PC-3 (cell line): ENCODE data around the gene NDUFC2. TPM values are rescaled to one million over a fixed set of nuclear protein-coding genes. Genes with fewer than 3 reads are reported as not detected.
A peak's percentile ranks its signal among the peaks of the same experiment; 100 is the strongest.

Experiments used
- ATAC-seq: fragments of 200-7000 bp; cut with Tn5 transposase; 2 replicates; pipeline ENCODE4 v1.9.1; 2020; ENCODE audit warnings: mild to moderate bottlenecking, moderate library complexity
- BruUV-seq: library from RNA; stranded (reverse); fragments of 400-500 nt; replicated peaks from 2 replicates; lab custom pipeline; 2021; lab: Mats Ljungman, UMichigan
- CTCF ChIA-PET: fragments of 300-600 bp; sonication (Branson Sonifier 250); formaldehyde crosslinking; loops from one replicate; lab custom pipeline; 2022; ENCODE audit warnings: antibody characterized with exemption; lab: Charles Lee
- POLR2A ChIA-PET: fragments of 300-600 bp; sonication (Branson Sonifier 250); formaldehyde crosslinking; loops from one replicate; lab custom pipeline; 2022; ENCODE audit warnings: antibody characterized with exemption; ENCODE audit not compliant: unreplicated experiment; lab: Charles Lee
- DNase-seq: peaks from one replicate; pipeline ENCODE4 v3.0.0-alpha.2; 2015
- H2AFZ ChIP-seq: fragments of 300-600 bp; sonication (generic); 2 replicates; pipeline ENCODE4 v1.6.0; 2016; ENCODE audit warnings: antibody characterized with exemption, low read length
- H3F3A ChIP-seq: fragments of 300-600 bp; sonication (generic); one replicate; pipeline ENCODE4 v1.6.0; 2017; ENCODE audit warnings: antibody characterized with exemption, low read length, control low read depth, mild to moderate bottlenecking; ENCODE audit not compliant: unreplicated experiment
- H3K27ac ChIP-seq: fragments of 300-600 bp; sonication (generic); 2 replicates; pipeline ENCODE4 v1.5.1; 2016; ENCODE audit warnings: mild to moderate bottlenecking, low read length
- H3K27me3 ChIP-seq: fragments of 300-600 bp; sonication (generic); 2 replicates; pipeline ENCODE4 v1.6.1; 2016; ENCODE audit warnings: low read length, mixed read lengths
- H3K36me3 ChIP-seq: fragments of 300-600 bp; sonication (generic); 2 replicates; pipeline ENCODE4 v1.6.1; 2016; ENCODE audit warnings: low read depth, mixed run types, low read length, mixed read lengths
- H3K4me1 ChIP-seq: fragments of 300-600 bp; sonication (generic); 2 replicates; pipeline ENCODE4 v1.5.1; 2016; ENCODE audit warnings: low read length; ENCODE audit not compliant: insufficient read depth
- H3K4me2 ChIP-seq: fragments of 300-600 bp; sonication (generic); 2 replicates; pipeline ENCODE4 v1.6.0; 2016; ENCODE audit warnings: low read length
- H3K4me3 ChIP-seq: fragments of 300-600 bp; sonication (generic); 2 replicates; pipeline ENCODE4 v1.5.1; 2016; ENCODE audit warnings: mild to moderate bottlenecking, low read length, mixed read lengths
- H3K79me2 ChIP-seq: fragments of 300-600 bp; sonication (generic); 2 replicates; pipeline ENCODE4 v1.6.1; 2017; ENCODE audit warnings: low read length, mixed read lengths
- H3K9ac ChIP-seq: fragments of 300-600 bp; sonication (generic); 2 replicates; pipeline ENCODE4 v1.6.0; 2016; ENCODE audit warnings: mild to moderate bottlenecking, low read length
- H3K9me2 ChIP-seq: fragments of 300-600 bp; sonication (generic); replicated peaks from 2 replicates; pipeline ENCODE4 v1.6.1; 2016; ENCODE audit warnings: mixed run types, low read length, mixed read lengths
- H3K9me3 ChIP-seq: fragments of 300-600 bp; sonication (generic); 2 replicates; pipeline ENCODE4 v1.6.1; 2016; ENCODE audit warnings: low read length, mixed read lengths
- H4K20me1 ChIP-seq: fragments of 300-600 bp; sonication (generic); 2 replicates; pipeline ENCODE4 v1.6.1; 2016; ENCODE audit warnings: low read length, mixed read lengths
- EZH2 ChIP-seq: fragments of 300-600 bp; sonication (generic); IDR thresholded peaks from one replicate; pipeline ENCODE4 v1.6.1; 2017; ENCODE audit warnings: antibody characterized with exemption, mild to moderate bottlenecking, low read length; ENCODE audit not compliant: unreplicated experiment
- EZH2phosphoT487 ChIP-seq: fragments of 300-600 bp; sonication (generic); IDR thresholded peaks from 2 replicates; pipeline ENCODE4 v1.6.1; 2018; ENCODE audit warnings: mild to moderate bottlenecking, antibody characterized with exemption, low read length, borderline replicate concordance
- intact Hi-C: fragments of 100-400 bp; cut with micrococcal nuclease; formaldehyde crosslinking; loops from 2 replicates; pipeline ENCODE4 v1.9.0; 2023
- total RNA-seq: library from RNA; depleted of rRNA; stranded (reverse); fragments of >200 nt; gene quantifications from 2 replicates; pipeline ENCODE4 v1.2.3, GENCODE V29; 2014; rRNA removed
- TF ChIP-seq, protein P1 (sequence below): fragments of 300-600 bp; sonication (generic); conservative IDR thresholded peaks from 2 replicates; pipeline ENCODE4 v1.5.1; 2017; ENCODE audit warnings: antibody characterized with exemption, low read depth, mild to moderate bottlenecking, low read length

Gene NDUFC2
- total RNA-seq, 1 experiment from 2014 or later, result 304 TPM

DNA sequence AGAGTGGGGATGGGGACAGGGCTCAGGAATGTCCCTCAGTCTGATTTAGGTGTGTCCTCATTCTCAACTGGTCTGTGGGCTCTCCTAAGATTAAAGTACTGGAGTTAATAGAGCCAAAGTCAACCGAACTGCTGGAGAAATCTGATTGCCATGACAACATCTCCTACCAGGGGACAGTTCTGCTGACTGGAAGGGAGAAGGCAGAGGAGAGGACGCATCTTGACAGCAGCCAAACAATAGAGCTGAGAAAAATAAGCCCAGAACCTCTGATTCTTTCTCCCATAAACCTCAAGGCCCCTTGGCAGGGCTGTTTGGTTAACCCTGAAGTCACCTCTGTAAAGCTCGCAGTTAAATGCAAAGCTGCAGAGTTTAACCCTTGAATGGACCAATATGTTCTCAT, 59.4 kb downstream of the NDUFC2 start:
- no peak overlapping the region for H2AFZ ChIP-seq
- POLR2A ChIA-PET, result no interaction called here
- no peaks in the 10 kb centered on the region for H3K9me2 ChIP-seq
- no peak overlapping the region for H3K4me2 ChIP-seq
- H4K20me1 ChIP-seq, result no peaks in the 10 kb centered on the region
- H3F3A ChIP-seq, result no peaks in the 10 kb centered on the region
- no peaks in the 10 kb centered on the region for H3K9me3 ChIP-seq
- TF ChIP-seq EZH2 (no peak), EZH2phosphoT487 (no peak)
- TF ChIP-seq, protein P1, sequence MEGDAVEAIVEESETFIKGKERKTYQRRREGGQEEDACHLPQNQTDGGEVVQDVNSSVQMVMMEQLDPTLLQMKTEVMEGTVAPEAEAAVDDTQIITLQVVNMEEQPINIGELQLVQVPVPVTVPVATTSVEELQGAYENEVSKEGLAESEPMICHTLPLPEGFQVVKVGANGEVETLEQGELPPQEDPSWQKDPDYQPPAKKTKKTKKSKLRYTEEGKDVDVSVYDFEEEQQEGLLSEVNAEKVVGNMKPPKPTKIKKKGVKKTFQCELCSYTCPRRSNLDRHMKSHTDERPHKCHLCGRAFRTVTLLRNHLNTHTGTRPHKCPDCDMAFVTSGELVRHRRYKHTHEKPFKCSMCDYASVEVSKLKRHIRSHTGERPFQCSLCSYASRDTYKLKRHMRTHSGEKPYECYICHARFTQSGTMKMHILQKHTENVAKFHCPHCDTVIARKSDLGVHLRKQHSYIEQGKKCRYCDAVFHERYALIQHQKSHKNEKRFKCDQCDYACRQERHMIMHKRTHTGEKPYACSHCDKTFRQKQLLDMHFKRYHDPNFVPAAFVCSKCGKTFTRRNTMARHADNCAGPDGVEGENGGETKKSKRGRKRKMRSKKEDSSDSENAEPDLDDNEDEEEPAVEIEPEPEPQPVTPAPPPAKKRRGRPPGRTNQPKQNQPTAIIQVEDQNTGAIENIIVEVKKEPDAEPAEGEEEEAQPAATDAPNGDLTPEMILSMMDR, result no peak
- ATAC-seq (peak; percentile 10), DNase-seq (no peak)
- H3K4me3 ChIP-seq, result no peak overlapping the region
- CTCF ChIA-PET, result no interaction called here
- BruUV-seq, result no TSS peak
- no peaks in the 10 kb centered on the region for H3K27me3 ChIP-seq
- no peaks in the 10 kb centered on the region for H3K36me3 ChIP-seq
- intact Hi-C loops, result no loop called here
- no peak overlapping the region for H3K27ac ChIP-seq
- H3K4me1 ChIP-seq, result peaks cover 13% of the 10 kb centered on the region
- no peaks in the 10 kb centered on the region for H3K79me2 ChIP-seq
- no peak overlapping the region for H3K9ac ChIP-seq

DNA sequence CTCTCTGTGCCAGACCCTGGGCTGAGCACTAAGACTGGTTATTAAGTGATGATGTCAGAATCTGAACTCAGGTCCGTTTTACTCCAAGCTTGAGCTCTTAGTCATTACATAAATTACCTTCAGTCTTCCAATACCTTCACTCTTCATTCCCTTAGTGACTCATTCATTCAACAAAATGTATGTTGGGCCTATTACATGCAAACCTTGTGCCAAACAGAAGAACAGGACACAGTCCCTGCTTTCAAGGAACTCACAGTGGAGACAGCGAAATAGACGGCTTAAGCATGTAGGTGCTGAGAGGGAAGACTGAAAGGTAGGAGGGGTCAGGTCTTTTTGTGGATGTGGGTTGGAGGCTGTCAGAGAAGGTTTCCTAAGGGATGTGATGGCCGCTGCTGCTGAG, 59.9 kb downstream of the NDUFC2 start:
- H2AFZ ChIP-seq, result no peak overlapping the region
- H4K20me1 ChIP-seq, result no peaks in the 10 kb centered on the region
- no peak overlapping the region for H3K4me3 ChIP-seq
- no peaks in the 10 kb centered on the region for H3K27me3 ChIP-seq
- DNase-seq (peak; percentile 80), ATAC-seq (peak; percentile 74)
- no peaks in the 10 kb centered on the region for H3F3A ChIP-seq
- H3K9me2 ChIP-seq, result no peaks in the 10 kb centered on the region
- H3K9ac ChIP-seq, result no peak overlapping the region
- peaks cover 13% of the 10 kb centered on the region for H3K4me1 ChIP-seq
- no peaks in the 10 kb centered on the region for H3K36me3 ChIP-seq
- no peak for TF ChIP-seq EZH2phosphoT487
- TF ChIP-seq, protein P1, result no peak
- no peak for TF ChIP-seq EZH2
- no peaks in the 10 kb centered on the region for H3K9me3 ChIP-seq
- ChIA-PET CTCF (no interaction called here), POLR2A (no interaction called here)
- no peak overlapping the region for H3K4me2 ChIP-seq
- intact Hi-C loops, result no loop called here
- no peak overlapping the region for H3K27ac ChIP-seq
- H3K79me2 ChIP-seq, result no peaks in the 10 kb centered on the region
- BruUV-seq, result no TSS peak

Other genes starting within 250 kb of the NDUFC2 start
- 42.2 and 50.8 TPM in 2 replicates for gene INTS4, start 85.2 kb downstream of the NDUFC2 start, total RNA-seq
- gene KCTD14, start 56.6 kb downstream of the NDUFC2 start, total RNA-seq, result 1.6 and 3.6 TPM in 2 replicates
- not detected in 2 replicates for gene THRSP, start 16.0 kb downstream of the NDUFC2 start, total RNA-seq
- gene ALG8, start 59.8 kb upstream of the NDUFC2 start, total RNA-seq, result 73.6 and 78.7 TPM in 2 replicates
- 9.4 and 13.0 TPM in 2 replicates for gene KCTD21, start 108.8 kb upstream of the NDUFC2 start, total RNA-seq
- 8.5 and 12.0 TPM in 2 replicates for gene USP35, start 109.1 kb upstream of the NDUFC2 start, total RNA-seq